ENCODE measurements around the gene SHROOM3.

SHROOM3 gene

DNA sequence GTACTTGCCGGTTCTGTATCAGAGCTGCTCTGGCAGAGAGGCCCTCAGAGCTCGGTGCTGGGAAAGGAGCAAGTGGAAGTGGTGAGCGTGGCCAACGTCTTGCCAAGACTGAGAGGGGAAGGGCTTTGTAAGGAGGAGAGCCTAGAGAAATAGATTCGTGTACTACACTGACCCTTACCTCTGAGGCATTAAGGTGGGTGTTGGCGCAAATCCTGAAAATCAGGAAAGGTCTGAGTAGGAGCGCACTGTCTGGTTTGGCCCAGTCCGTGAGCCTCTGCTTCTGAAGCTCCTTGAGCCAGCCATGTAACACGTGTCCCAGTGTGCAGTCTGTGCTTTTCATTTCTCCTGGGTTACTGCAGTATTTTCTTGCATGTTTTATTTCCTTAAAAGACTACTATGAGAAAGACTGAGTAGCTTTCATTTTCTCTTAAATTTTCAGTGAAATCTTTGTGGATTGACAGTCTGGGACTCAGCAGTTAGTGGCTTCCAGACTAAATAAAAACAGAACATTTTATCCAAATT, 322.4 kb downstream of the SHROOM3 start:
- DNase-seq (ENCODE audit: extremely low spot score), result no peak
- CTCF ChIA-PET, result interaction anchor here (0.6 to 1.2 kb wide), 8 partner anchors 16 to 657 kb away, joined by 3 to 5 read pairs (median 3); no protein-coding TSS in a partner anchor
- POLR2A ChIA-PET, result no interaction called here
- TF ChIP-seq CTBP1 (IDR thresholded peaks at IDR 0.05; ENCODE audit: borderline replicate concordance), result no peak
- TF ChIP-seq TARDBP (IDR thresholded peaks at IDR 0.05), result no peak
- TF ChIP-seq SP1 (IDR thresholded peaks at IDR 0.05), result no peak
- TF ChIP-seq FOXA1 (IDR thresholded peaks at IDR 0.05), result no peak
- no peak for TF ChIP-seq HDGF (IDR thresholded peaks at IDR 0.05; ENCODE audit: borderline replicate concordance)
- no peak for TF ChIP-seq LEF1 (IDR thresholded peaks at IDR 0.05; ENCODE audit: borderline replicate concordance)
- TF ChIP-seq ZNF384 (IDR thresholded peaks at IDR 0.05), result no peak
- no peak for TF ChIP-seq ARNT (IDR thresholded peaks at IDR 0.05)
- no peak for TF ChIP-seq NFRKB (IDR thresholded peaks at IDR 0.05)
- no peak for TF ChIP-seq FOXM1 (IDR thresholded peaks at IDR 0.05; ENCODE audit: borderline replicate concordance)
- TF ChIP-seq FOXK2 (IDR thresholded peaks at IDR 0.05), result no peak

GRCh38 chr4:76758290-76758882, 323.4 kb downstream of the SHROOM3 start:
- CTCF ChIA-PET, result interaction anchor here (0.6 to 1.2 kb wide), 5 partner anchors 17 to 626 kb away, joined by 3 to 5 read pairs (median 3); no protein-coding TSS in a partner anchor
- TF ChIP-seq CTBP1 (IDR thresholded peaks at IDR 0.05; ENCODE audit: borderline replicate concordance) (no peak), ZNF384 (IDR thresholded peaks at IDR 0.05) (peak; percentile 99)
- peak; percentile 64 for DNase-seq (ENCODE audit: extremely low spot score)
- POLR2A ChIA-PET, result no interaction called here

GRCh38 chr4:76758996-76759395, 324.0 kb downstream of the SHROOM3 start:
- no peak for DNase-seq (ENCODE audit: extremely low spot score)
- ChIA-PET CTCF (interaction anchor here (0.7 kb wide), 1 partner anchor 173 kb away, joined by 3 read pairs; no protein-coding TSS in a partner anchor), POLR2A (no interaction called here)
- TF ChIP-seq FOXK2 (IDR thresholded peaks at IDR 0.05), result no peak
- no peak for TF ChIP-seq HDGF (IDR thresholded peaks at IDR 0.05; ENCODE audit: borderline replicate concordance)
- no peak for TF ChIP-seq LEF1 (IDR thresholded peaks at IDR 0.05; ENCODE audit: borderline replicate concordance)
- no peak for TF ChIP-seq TARDBP (IDR thresholded peaks at IDR 0.05)
- no peak for TF ChIP-seq ZNF384 (IDR thresholded peaks at IDR 0.05)
- no peak for TF ChIP-seq SP1 (IDR thresholded peaks at IDR 0.05)
- TF ChIP-seq CTBP1 (IDR thresholded peaks at IDR 0.05; ENCODE audit: borderline replicate concordance), result no peak

- TF ChIP-seq NFRKB (IDR thresholded peaks at IDR 0.05) (no peak), FOXM1 (IDR thresholded peaks at IDR 0.05; ENCODE audit: borderline replicate concordance) (no peak), TARDBP (IDR thresholded peaks at IDR 0.05) (no peak), ZNF384 (IDR thresholded peaks at IDR 0.05) (no peak), HDGF (IDR thresholded peaks at IDR 0.05; ENCODE audit: borderline replicate concordance) (no peak), SUZ12 (IDR thresholded peaks at IDR 0.05) (no peak), L3MBTL2 (conservative IDR thresholded peaks at IDR 0.05) (no peak), FOXK2 (IDR thresholded peaks at IDR 0.05) (no peak), FOXA1 (IDR thresholded peaks at IDR 0.05) (no peak), ELF4 (IDR thresholded peaks at IDR 0.05) (no peak), BHLHE40 (IDR thresholded peaks at IDR 0.05; ENCODE audit: borderline replicate concordance) (no peak)
- CTCF ChIA-PET, result interaction anchor here (0.9 to 1.1 kb wide), 2 partner anchors 247 to 255 kb away, joined by 3 to 5 read pairs; no protein-coding TSS in a partner anchor
- POLR2A ChIA-PET, result no interaction called here
- no peak for DNase-seq (ENCODE audit: extremely low spot score)
Observed at GRCh38 chr4:76760193-76760592, 325.2 kb downstream of the SHROOM3 start.

DNA sequence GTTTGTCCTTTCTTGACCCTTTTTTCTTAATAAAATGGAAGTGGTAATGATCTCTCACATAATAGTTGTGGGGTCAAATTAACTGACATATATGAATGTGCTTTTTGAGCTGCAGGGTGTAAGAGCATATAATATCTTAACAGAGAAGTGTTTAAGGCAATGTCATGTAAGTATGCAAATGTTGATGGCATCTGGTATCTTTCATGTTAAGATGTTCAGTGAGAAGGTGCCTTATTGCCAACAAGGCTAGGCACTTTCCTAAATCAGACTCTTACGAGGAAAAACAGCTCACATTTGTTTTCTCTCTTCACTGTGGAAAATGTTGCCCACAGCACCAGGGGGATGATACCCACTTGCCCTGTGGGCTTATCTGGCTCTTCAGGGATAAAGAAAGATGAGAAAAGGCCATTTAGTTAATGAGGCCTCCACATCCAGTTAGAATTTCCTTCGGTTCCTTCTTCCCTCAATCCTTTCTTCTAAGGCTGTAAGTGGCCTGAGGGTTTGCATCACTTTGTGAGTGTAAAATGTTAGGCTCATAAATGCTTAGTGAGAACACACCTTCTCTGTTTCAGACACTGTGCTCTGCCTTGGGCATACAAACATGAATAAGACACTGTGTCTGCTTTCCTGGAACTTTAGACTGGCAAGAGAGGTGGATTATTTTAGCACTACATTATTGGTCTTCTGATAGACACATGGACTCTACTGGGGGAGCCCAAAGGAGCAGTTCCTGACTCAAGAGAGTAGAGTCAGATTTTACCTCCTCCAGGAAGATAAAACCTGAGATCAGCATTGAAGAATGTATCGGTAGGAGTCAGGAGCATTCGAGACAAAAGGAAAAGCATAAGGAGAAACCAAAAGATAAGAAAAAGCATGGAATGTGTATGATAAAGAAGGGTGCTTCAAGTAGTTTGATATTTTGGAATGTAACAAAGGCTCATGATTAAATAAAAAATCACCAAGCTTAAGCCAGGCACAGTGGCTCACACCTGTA, 327.4 kb downstream of the SHROOM3 start:
- no peak for DNase-seq (ENCODE audit: extremely low spot score)
- ChIA-PET CTCF (no interaction called here), POLR2A (no interaction called here)
- TF ChIP-seq L3MBTL2 (conservative IDR thresholded peaks at IDR 0.05) (no peak), FOXK2 (IDR thresholded peaks at IDR 0.05) (no peak), HDGF (IDR thresholded peaks at IDR 0.05; ENCODE audit: borderline replicate concordance) (no peak), CTBP1 (IDR thresholded peaks at IDR 0.05; ENCODE audit: borderline replicate concordance) (no peak)

- ChIA-PET CTCF (no interaction called here), POLR2A (no interaction called here)
- TF ChIP-seq TARDBP (IDR thresholded peaks at IDR 0.05) (no peak), FOXA1 (IDR thresholded peaks at IDR 0.05) (no peak), L3MBTL2 (conservative IDR thresholded peaks at IDR 0.05) (no peak), CTBP1 (IDR thresholded peaks at IDR 0.05; ENCODE audit: borderline replicate concordance) (no peak), FOXM1 (IDR thresholded peaks at IDR 0.05; ENCODE audit: borderline replicate concordance) (no peak), LEF1 (IDR thresholded peaks at IDR 0.05; ENCODE audit: borderline replicate concordance) (no peak), SUZ12 (IDR thresholded peaks at IDR 0.05) (no peak), ZNF384 (IDR thresholded peaks at IDR 0.05) (no peak), BHLHE40 (IDR thresholded peaks at IDR 0.05; ENCODE audit: borderline replicate concordance) (no peak), NFRKB (IDR thresholded peaks at IDR 0.05) (no peak), ARNT (IDR thresholded peaks at IDR 0.05) (no peak), FOXK2 (IDR thresholded peaks at IDR 0.05) (no peak), PKNOX1 (IDR thresholded peaks at IDR 0.05) (no peak), HDGF (IDR thresholded peaks at IDR 0.05; ENCODE audit: borderline replicate concordance) (no peak), ELF4 (IDR thresholded peaks at IDR 0.05) (no peak), SP1 (IDR thresholded peaks at IDR 0.05) (no peak)
- no peak for DNase-seq (ENCODE audit: extremely low spot score)
Observed at GRCh38 chr4:76764251-76764650, 329.2 kb downstream of the SHROOM3 start.
